ENCODE results near the gene SNX3. TPM values are rescaled to one million over a fixed set of nuclear protein-coding genes. Genes with fewer than 3 reads are reported as not detected.
A peak's percentile ranks its signal among the peaks of the same experiment; 100 is the strongest.

Gene SNX3
- total RNA-seq, 1 experiment from 2014 or later, result 80.7 TPM

DNA sequence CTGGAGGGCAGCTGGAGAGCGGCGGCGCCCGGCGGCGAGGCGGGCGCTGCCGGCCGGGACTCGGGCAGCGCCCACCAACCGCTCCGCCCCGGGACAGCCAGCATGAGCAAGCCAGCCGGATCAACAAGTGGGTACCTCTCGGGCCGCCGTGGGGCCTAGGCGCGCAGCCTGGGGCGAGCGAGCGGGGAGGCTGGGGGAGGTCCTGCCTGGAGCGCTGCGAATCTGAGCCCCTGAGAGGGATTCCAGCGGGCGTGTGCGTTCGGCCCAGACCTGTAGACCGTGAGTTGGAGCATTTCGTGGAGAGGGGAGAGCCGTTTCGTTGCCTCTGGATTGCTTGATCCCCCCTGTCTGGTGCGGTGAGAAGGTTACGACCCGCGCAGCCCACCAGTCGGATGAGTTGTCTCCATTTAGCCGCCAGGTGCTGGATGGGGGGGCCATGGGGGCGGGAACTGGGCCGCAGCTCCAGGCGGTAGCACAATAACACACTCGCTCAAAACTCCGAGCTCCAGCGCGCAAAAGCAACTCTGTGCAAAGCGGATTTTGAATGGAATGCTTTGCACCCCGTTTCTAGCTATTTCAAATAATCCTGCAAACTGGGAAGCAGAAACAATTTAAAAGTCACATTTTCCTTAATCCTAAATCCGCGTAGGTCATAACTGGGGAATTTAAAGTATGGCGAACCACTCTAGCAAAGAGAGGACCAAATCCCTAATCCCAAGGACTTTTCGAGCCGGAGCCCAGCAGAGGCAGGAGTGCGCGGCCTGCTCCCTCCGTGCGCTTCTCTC is 94.0 kb downstream of the SNX3 start:
- Histone ChIP-seq H3K4me2 (ENCODE audit: insufficient read depth, insufficient read length, low read length) (peak overlapping the region; percentile 74), H3K27me3 (ENCODE audit: insufficient read depth, low read length) (peaks cover 100% of the 10 kb centered on the region), H3K79me1 (ENCODE audit: insufficient read depth, low read depth, low read length, poor library complexity, severe bottlenecking) (no peaks in the 10 kb centered on the region), H3K14ac (ENCODE audit: insufficient read depth, low read length) (no peak overlapping the region; the same call in 1 of the 2 replicates), H2BK15ac (ENCODE audit: low read depth, low read length) (no peak overlapping the region), H4K8ac (replicated peaks; ENCODE audit: insufficient read length, low read depth, low read length) (no peak overlapping the region), H2BK20ac (ENCODE audit: low read depth, low read length, poor library complexity, severe bottlenecking) (no peak overlapping the region), H3K79me2 (ENCODE audit: insufficient read depth, low read length) (no peaks in the 10 kb centered on the region), H3T11ph (ENCODE audit: low read length) (no peak overlapping the region), H3K56ac (ENCODE audit: insufficient read length, low read depth, low read length) (no peak overlapping the region), H3K18ac (ENCODE audit: insufficient read length, low read depth, low read length) (no peak overlapping the region), H3K9me3 (ENCODE audit: control insufficient read depth, low read depth, low read length) (no peaks in the 10 kb centered on the region), H2AFZ (ENCODE audit: low read length) (no peak overlapping the region), H4K91ac (ENCODE audit: insufficient read length, low read depth, low read length) (no peak overlapping the region), H2BK120ac (ENCODE audit: low read depth, low read length, poor library complexity, severe bottlenecking) (no peak overlapping the region), H2BK5ac (ENCODE audit: insufficient read length, low read length) (no peak overlapping the region), H3K4ac (ENCODE audit: low read depth, low read length) (no peak overlapping the region), H3K27ac (ENCODE audit: insufficient read length, low read depth, low read length) (no peak overlapping the region), H3K4me1 (ENCODE audit: insufficient read depth, low read length) (no peaks in the 10 kb centered on the region; the same call in 1 of the 2 replicates), H2BK12ac (ENCODE audit: insufficient read length, low read depth, low read length) (no peak overlapping the region), H2AK5ac (ENCODE audit: insufficient read length, low read length) (no peak overlapping the region), H3K9ac (ENCODE audit: extremely low read depth, insufficient read length, low read length) (no peak overlapping the region), H3K23ac (ENCODE audit: insufficient read length, low read depth, low read length) (no peak overlapping the region), H4K20me1 (ENCODE audit: control insufficient read depth, insufficient read depth, insufficient read length) (no peaks in the 10 kb centered on the region), H3K23me2 (ENCODE audit: insufficient read length, low read depth, low read length, poor library complexity, severe bottlenecking) (peaks cover 4% of the 10 kb centered on the region), H4K5ac (ENCODE audit: insufficient read length, low read depth, low read length) (no peak overlapping the region)
- peak overlapping the region; percentile 39 to 75 for H3K4me3 Mint-ChIP-seq
- H3K27me3 Mint-ChIP-seq (ENCODE audit: low read depth), result peaks cover 100% of the 10 kb centered on the region
- TF ChIP-seq, protein P1, sequence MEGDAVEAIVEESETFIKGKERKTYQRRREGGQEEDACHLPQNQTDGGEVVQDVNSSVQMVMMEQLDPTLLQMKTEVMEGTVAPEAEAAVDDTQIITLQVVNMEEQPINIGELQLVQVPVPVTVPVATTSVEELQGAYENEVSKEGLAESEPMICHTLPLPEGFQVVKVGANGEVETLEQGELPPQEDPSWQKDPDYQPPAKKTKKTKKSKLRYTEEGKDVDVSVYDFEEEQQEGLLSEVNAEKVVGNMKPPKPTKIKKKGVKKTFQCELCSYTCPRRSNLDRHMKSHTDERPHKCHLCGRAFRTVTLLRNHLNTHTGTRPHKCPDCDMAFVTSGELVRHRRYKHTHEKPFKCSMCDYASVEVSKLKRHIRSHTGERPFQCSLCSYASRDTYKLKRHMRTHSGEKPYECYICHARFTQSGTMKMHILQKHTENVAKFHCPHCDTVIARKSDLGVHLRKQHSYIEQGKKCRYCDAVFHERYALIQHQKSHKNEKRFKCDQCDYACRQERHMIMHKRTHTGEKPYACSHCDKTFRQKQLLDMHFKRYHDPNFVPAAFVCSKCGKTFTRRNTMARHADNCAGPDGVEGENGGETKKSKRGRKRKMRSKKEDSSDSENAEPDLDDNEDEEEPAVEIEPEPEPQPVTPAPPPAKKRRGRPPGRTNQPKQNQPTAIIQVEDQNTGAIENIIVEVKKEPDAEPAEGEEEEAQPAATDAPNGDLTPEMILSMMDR (conservative IDR thresholded peaks at IDR 0.05), result no peak
- H3K27ac Mint-ChIP-seq, result no peak overlapping the region
- peaks cover 43 to 71% of the 10 kb centered on the region in 2 experiments for H3K4me1 Mint-ChIP-seq
- H3K9me3 Mint-ChIP-seq, result peaks cover 0 to 8% of the 10 kb centered on the region in 2 experiments; a peak in 2 of 5 replicates
- peak; percentile 37 for DNase-seq
- no peaks in the 10 kb centered on the region for H3K36me3 Mint-ChIP-seq (ENCODE audit: insufficient read depth in 1 of 3, low read depth in 3 of 3)
- WGBS (ENCODE audit: extremely low coverage, insufficient read length, low lambda C conversion rate), result no CpG with 5 or more reads among the region's 58 CpGs

All from H9 (cell line).